HCT116 (cell line): Measurements from ENCODE around the gene CLDN3.

Experiments used
- CEBPB ChIP-seq: IDR thresholded peaks from 2 replicates; pipeline ENCODE4 v1.6.1; 2012; ENCODE audit warnings: low read depth
- EGR1 ChIP-seq: IDR thresholded peaks from 2 replicates; pipeline ENCODE4 v1.6.1; 2012; ENCODE audit warnings: low read depth
- JUND ChIP-seq: IDR thresholded peaks from 2 replicates; pipeline ENCODE4 v1.6.1; 2012
- POLR2A ChIP-seq: IDR thresholded peaks from 2 replicates; pipeline ENCODE4 v1.7.0; 2011; ENCODE audit warnings: borderline replicate concordance; ENCODE audit not compliant: insufficient read depth, insufficient read length; ENCODE audit errors: extremely low read depth
- POLR2AphosphoS5 ChIP-seq: IDR thresholded peaks from 2 replicates; pipeline ENCODE4 v1.6.1; 2011; ENCODE audit warnings: mild to moderate bottlenecking, low read depth, low read length, moderate library complexity
- RAD21 ChIP-seq: IDR thresholded peaks from 2 replicates; pipeline ENCODE4 v1.6.1; 2012; ENCODE audit warnings: low read depth, mild to moderate bottlenecking
- REST ChIP-seq: IDR thresholded peaks from 2 replicates; pipeline ENCODE4 v1.6.1; 2012; ENCODE audit warnings: low read depth
- TCF7L2 ChIP-seq: IDR thresholded peaks from 2 replicates; pipeline ENCODE4 v1.7.0; 2011; ENCODE audit warnings: borderline replicate concordance, inconsistent platforms; ENCODE audit not compliant: insufficient read depth, insufficient read length; ENCODE audit errors: extremely low read depth
- TF ChIP-seq, protein P1 (sequence below), 3 experiments: fragments of 200-600 bp in 1 of 3; sonication (generic) in 1 of 3; IDR thresholded peaks in 2 of 3; conservative IDR thresholded peaks in 1 of 3; 2 replicates each; pipeline ENCODE4 v1.5.1; 2012 to 2017; ENCODE audit warnings: low read depth in 2 of 3, low read length in 2 of 3, antibody characterized with exemption in 1 of 3, borderline replicate concordance in 1 of 3, control low read depth in 1 of 3, mild to moderate bottlenecking in 1 of 3, mixed read lengths in 1 of 3, mixed run types in 1 of 3, moderate library complexity in 1 of 3; ENCODE audit not compliant: insufficient read depth in 1 of 3

DNA sequence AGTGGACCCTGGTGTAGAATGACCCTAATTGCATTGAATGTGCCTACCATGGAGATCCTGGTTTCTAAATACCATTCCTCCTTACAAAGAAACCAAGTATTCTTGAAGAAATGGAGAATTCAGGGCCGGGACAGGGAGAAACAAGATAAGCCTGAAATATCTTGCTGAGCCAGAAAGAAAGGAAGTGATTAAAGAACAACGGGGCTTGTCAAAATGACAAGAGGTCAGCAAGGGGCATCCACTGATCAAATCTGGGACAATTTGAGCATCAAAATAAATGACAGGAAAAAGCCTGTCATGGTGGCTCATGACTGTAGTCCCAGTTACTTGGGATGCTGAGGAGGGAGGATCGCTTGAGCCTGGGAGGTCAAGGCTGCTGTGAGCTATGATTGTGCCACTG, 39.6 kb downstream of the CLDN3 start:
- TF ChIP-seq, protein P1, sequence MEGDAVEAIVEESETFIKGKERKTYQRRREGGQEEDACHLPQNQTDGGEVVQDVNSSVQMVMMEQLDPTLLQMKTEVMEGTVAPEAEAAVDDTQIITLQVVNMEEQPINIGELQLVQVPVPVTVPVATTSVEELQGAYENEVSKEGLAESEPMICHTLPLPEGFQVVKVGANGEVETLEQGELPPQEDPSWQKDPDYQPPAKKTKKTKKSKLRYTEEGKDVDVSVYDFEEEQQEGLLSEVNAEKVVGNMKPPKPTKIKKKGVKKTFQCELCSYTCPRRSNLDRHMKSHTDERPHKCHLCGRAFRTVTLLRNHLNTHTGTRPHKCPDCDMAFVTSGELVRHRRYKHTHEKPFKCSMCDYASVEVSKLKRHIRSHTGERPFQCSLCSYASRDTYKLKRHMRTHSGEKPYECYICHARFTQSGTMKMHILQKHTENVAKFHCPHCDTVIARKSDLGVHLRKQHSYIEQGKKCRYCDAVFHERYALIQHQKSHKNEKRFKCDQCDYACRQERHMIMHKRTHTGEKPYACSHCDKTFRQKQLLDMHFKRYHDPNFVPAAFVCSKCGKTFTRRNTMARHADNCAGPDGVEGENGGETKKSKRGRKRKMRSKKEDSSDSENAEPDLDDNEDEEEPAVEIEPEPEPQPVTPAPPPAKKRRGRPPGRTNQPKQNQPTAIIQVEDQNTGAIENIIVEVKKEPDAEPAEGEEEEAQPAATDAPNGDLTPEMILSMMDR (IDR thresholded peaks at IDR 0.05 in 2 of 3, conservative IDR thresholded peaks at IDR 0.05 in 1 of 3; ENCODE audit: borderline replicate concordance in 1 of 3, insufficient read depth in 1 of 3, low read depth in 2 of 3, low read length in 2 of 3) = no peak
- TF ChIP-seq POLR2A = no peak
- no peak for TF ChIP-seq JUND
- TF ChIP-seq CEBPB = no peak
- TF ChIP-seq TCF7L2 = no peak
- TF ChIP-seq EGR1 = no peak
- no peak for TF ChIP-seq RAD21
- no peak for TF ChIP-seq REST
- no peak for TF ChIP-seq POLR2AphosphoS5
